GM18505 (cell line): ENCODE results near the gene RMI2.

Source experiments
- ATAC-seq: cut with Tn5 transposase; IDR thresholded peaks from one replicate; pipeline ENCODE4 v1.9.1; 2021; ENCODE audit not compliant: unreplicated experiment
- POLR2A ChIP-seq: IDR thresholded peaks from 4 replicates; pipeline ENCODE4 v1.6.1; 2011; ENCODE audit warnings: borderline replicate concordance; ENCODE audit not compliant: insufficient read depth, insufficient read length; ENCODE audit errors: extremely low read depth

Gene RMI2

GRCh38 chr16:11393366-11393765 lies 48.1 kb downstream of the RMI2 start:
- TF ChIP-seq POLR2A: no peak
- no peak for ATAC-seq

DNA sequence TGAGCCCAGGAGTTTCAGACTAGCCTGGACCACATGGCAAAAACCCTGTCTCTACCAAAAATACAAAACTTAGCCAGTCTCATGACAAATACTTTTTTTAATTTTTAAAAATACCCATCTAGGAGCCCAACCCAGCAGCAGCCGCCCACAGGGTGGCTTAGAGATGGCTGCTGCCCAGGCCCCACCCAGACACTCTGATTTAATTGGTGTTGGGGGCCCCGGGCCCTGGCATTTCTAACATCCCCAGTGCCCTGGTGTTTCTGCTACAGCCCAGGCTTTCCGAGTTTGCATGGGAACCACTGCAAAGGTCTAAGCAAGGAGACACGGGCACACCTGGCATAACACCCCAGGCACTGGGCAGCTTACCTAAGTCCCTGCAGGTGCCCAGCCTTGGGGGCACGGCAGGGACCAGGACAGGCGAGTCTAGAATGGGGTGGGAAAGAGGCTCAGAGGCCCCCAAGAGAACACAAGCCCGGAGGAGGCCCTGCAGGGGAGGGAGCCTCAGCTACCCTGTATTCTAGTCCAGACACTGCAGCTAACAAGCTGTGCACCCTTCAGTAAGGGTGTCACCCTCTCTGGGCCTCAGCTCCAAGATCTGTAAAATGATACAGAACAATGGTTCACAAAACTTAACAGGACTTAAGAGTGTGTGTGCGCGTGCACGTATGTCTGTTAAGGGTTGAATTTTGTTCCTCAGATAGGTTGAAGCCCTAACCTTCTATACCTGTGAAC lies 48.8 kb downstream of the RMI2 start:
- no peak for TF ChIP-seq POLR2A
- ATAC-seq: no peak

DNA sequence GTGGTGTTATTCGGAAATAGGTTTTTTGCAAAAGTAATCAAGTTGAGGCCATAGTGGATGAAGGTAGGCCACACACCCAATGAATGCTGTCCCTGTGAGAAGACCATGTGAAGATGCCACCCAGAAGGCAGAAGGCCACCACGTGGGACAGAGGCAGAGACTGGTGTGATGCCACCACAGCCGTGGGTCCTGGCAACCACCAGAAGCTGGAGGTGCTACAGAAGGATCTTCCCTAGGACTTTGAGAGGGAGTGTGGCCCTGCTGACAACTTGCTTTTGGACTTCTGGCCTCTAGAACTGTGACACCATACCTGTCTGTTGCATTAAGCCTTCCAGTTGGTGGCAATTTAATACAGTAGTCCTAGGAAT lies 49.3 kb downstream of the RMI2 start:
- no peak for ATAC-seq
- TF ChIP-seq POLR2A: no peak

GRCh38 chr16:11395008-11395948 lies 50.0 kb downstream of the RMI2 start:
- TF ChIP-seq POLR2A: no peak
- ATAC-seq: no peak

DNA sequence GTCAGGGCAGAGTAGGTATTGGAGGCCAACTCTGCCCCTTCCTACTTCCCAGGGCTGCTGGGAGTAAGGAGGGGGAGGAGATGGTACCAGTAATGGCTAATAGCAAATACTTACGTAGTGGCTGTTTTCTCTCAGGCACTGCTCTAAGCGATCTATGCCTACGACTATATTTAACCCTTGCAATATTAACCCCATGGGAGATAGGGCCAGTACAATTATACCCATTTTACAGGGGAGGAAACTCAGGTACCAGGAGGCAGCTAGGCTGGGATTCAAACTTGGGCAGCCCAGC lies 50.6 kb downstream of the RMI2 start:
- ATAC-seq: no peak
- no peak for TF ChIP-seq POLR2A

- no peak for TF ChIP-seq POLR2A
- no peak for ATAC-seq
Observed at GRCh38 chr16:11396241-11397048, 51.2 kb downstream of the RMI2 start.

GRCh38 chr16:11398136-11398535 lies 52.9 kb downstream of the RMI2 start:
- no peak for ATAC-seq

GRCh38 chr16:11398851-11399250 lies 53.6 kb downstream of the RMI2 start:
- ATAC-seq: no peak
- TF ChIP-seq POLR2A: no peak

More at GRCh38 chr16:11398136-11398535, 52.9 kb downstream of the RMI2 start:
- TF ChIP-seq POLR2A: no peak

DNA sequence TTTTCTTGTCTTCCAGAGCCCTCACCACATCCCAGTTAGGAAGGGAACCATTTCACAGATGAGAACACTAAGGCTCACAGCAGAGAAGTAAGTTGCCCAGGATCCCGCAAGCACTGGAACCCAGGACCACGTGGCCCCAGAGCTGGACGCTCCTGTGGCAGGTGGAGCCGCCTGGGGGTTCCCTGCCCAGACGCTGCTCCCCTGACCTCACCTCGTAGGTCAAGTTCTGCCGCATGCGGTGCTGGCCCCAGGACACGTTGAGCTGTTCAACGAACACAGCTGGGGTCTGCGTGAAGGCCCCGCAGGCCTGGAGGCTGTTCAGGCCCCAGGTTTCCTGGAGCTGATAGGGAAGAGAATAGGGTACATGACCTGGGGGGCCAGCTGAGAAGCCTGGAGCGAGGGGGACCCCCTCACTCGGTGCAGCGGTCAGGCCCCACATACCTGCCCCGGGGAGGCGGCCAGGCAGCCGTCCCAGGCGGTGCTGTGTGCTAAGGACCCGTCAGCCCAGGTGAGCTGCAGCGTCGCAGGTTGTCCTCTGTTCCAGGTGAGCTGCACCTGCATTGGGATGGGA lies 54.1 kb downstream of the RMI2 start:
- no peak for TF ChIP-seq POLR2A
- no peak for ATAC-seq

- no peak for ATAC-seq
- TF ChIP-seq POLR2A: no peak
Observed at GRCh38 chr16:11400076-11400475, 54.8 kb downstream of the RMI2 start.
